GM18867 (cell line): ENCODE data around the gene TMCC1.
"Not testable (repeated sequence)": the region's sequence is repeated elsewhere in the genome, so short reads cannot be mapped to it uniquely, and the experiment has no call there.

Source experiments
- ATAC-seq: cut with Tn5 transposase; IDR thresholded peaks from one replicate; pipeline ENCODE4 v1.9.1; 2021; ENCODE audit warnings: mild to moderate bottlenecking, moderate library complexity; ENCODE audit not compliant: unreplicated experiment

TMCC1 gene

DNA sequence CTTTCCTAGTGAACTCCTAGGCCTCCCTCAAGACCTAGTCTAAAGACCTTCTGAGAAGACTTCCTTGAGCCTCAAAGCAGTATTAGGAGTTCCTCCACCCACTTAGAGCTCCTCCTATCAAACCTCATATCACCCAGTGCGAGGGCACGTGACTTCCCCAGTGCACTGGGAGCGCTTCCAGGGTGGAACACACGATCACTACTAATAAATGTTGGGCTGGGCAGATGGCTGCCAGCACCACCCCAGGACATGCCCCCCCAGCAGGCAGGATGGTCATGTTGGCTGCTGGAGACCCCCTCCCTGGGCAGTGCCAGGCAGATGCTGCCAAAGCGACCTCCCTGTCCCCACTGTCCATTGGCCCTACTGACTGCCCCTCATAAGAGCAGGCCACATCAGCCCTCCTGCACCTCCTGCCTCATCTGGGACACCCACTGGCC lies 278.6 kb downstream of the TMCC1 start:
- ATAC-seq = no peak

DNA sequence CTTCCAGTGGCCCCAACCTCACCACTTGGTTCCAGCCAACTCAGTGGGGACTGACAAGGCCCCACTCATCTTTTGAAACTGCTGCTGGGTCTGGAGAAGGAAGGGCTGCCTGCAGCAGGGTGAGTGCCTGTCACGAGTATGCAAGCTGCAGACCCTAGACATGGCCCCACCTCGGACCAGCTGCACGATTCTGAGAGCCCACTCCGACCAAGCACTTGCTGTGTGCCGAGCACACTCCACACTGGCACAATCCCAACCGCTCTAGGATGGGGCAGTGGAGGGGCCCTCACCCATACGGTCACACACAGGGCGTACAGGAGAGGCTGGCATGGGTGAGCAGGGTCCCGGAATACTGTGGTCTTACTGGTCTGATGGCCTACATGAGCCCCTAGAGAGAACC lies 279.1 kb downstream of the TMCC1 start:
- no peak for ATAC-seq

DNA sequence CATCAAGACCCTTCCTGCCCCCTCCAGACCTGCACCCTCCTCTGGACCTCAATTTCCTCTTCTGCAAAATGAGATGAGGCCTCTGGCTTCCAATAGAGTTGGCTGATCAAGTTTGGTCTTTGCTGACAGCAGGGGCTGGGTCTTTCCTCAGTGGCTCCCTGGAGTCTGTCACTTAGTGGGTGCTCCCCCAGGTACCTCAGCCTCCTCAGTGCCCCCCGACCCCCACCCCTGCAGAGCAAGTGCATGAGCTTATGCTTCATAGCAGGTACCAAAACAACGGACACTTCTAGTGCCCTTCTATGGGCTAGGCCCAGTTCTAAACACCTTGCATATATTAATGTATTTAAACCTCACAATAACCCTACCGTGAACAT lies 280.2 kb downstream of the TMCC1 start:
- ATAC-seq = no peak

DNA sequence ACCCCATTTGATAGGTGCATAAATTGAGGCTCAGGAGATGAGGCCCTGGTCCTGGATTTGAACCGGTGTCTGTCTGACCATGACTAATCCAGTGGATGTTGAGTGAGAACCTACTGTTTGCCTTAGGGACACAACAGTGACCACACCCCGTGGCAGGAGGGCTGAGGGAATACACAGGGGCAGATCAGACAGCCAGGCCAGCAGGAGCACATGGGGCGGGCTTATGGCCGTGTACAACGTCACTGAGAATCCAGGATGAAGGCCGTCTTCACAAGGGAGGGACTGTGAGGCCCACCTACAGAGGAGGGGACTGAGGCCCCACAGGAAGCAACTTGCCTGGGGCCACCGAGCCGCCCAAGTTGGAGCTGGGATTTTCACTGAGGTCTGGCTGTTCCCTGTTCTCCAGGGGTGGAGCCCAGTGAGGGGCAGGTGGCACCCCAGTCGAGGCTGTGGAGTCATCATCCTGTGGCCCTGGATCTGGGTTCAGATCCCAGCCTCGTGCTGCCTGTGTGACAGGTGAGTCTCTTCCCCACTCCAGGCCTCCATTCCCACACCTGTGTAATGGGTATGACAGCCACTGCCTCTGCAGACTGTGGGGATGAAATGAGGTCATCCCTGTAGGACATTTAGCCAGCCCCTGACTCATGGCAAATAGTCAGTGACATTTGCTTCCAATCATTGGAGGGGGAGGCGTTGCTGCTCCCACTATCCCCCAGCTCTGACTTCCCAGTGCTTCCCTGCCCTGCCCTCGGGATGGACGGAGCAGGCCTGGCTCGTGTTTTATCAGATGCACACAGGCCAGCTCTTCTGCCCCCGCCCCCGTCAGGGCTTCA lies 280.8 kb downstream of the TMCC1 start:
- no peak for ATAC-seq

DNA sequence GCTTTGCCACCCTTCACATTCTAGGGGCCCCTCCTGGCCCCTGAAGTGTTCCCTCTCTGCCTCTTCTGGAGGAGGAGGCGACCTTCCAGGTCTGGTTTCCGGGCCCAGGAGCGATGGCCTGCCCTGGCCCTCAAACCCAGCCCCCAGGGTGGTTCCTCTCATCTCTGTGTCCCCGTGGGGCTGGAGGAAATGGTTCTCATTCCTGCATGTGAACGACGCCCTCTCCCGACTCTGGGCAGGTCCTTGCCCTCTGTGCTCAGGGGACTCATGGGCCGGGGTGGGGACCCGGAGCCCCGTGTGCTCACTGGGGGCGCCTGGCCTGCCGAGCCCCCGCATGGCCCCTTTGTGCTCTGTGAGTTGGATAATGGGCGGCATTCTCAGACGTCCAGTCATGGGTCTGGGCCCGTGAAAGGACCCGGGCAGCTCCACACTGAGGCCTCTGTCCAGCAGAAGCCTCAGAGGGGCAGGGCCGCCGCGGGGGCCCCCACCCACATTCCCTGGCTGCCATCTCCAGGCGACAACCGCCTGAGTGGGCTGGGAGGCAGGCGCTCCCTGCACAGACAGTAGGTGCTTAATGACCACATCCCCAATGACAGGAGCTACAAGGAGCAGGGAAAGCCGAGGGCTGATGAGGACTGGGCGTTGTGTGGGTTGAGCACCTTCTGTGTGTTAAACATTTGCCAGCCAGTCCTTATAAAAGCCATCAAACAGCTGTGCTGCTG lies 281.5 kb downstream of the TMCC1 start:
- ATAC-seq = no peak

DNA sequence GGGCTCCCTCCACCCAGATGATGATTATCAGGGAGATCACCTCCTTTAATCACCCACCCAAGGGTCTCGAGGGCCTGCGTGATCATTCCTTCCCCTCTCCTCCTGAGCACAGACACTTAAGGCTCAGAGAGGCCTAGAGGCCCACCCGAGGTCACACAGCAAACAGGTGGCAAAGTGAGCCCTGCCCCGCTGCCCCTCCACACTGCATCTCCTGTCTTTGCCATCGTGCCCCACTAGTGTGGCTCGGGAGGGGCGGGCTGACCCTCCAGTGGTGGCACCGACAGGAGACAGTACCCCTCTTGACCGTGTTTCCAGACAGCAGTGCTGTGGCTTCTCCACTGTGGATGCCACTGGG lies 282.1 kb downstream of the TMCC1 start:
- no peak for ATAC-seq

DNA sequence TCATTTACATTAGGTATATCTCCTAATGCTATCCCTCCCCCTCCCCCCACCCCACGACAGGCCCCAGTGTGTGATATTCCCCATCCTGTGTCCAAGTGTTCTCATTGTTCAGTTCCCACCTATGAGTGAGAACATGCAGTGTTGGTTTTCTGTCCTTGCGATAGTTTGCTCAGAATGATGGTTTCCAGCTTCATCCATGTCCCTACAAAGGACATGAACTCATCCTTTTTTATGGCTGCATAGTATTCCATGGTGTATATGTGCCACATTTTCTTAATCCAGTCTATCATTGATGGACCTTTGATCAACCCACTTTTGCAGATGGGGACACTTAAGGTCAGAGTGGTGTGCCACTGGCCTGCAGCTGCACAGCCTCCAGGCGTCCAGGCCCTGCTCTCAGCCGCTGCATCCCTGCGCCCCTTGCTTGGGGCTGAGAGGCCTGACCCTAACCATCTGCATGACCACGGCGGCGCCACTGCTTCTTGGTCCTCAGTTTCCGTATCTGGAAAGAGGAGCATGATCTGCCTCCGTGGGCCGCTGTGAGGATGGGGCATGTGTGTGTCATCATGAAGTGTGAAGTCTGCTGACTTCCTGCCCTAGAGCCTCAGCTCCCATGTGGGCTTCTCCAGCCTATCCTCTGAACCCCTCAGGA lies 282.6 kb downstream of the TMCC1 start:
- ATAC-seq = not testable (repeated sequence)

DNA sequence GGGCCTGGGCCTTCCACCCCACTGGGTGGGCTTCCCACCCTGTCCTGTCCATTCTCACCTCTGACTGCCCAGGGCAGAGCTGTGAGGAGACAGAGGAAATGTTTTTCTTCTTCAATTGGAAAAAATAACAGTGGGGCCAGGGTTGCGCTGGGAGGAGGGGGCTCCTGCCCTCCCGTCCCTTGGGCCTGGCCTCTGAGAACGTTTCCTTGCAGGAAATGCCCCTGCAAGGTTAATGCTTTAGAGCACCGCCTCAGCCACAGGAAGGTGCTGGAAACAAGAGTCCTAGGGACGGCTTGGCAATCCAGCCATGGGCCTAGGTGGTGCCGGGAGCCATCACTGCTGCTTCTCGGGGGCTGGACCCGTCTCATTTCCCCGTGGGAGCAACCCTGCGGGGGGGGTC lies 283.2 kb downstream of the TMCC1 start:
- no peak for ATAC-seq

DNA sequence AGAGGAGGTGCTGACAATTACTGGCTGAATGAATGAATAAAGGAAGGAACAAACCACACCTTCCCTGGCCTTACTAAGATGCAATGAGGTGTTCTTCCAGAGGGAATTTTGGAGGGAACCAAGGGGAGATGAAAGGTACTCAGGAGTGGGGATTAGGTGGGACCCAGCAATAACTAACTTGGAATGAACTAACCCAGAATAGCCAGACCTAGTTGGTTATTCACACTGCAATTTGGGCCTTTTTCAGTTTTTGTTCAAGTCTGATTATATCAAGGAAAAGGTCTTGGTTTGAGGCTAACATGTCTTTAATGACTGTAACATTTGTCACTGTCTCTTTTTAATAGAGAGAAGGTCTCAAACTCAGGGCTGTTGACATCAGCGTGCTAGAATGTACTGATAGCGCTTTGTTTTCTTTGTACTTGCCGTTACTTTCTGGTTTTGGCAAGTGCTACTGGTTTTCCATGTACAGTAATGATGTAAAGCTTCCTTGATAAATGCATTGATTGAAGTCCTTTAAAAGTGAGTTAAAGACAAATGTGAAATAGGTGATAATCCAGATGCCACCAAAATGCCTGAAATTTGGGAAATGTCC lies 283.8 kb downstream of the TMCC1 start:
- no peak for ATAC-seq

DNA sequence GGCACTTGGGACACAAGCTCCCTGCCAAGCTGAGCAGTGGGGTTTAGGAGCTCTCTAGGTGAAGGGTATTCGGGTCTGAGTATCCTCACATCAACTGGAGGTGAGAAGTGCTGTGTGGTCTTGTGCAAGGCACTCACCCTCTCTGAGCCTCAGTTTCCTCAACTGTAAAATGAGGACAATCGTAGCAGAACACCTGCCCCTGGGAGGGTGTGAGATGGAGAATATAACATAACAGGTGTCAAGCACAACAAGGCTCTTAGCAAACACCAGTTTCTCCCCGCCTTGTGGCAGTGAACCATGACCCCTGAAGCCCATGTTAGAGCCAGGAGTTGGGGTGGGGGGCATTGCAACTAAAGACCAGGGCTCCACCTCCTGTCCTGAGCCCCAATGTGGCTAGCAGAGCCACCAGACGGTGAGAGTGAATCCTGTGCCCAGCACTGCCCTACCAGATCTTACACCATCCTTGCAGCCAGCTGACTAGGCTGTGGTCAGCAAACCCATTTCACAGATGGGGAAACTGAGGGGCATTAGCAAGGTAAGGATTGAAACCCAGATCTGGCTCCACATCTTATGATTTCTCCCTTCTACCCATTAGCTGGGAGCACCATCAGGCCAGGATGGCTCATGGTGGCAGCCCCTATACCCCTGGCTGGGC lies 284.4 kb downstream of the TMCC1 start:
- ATAC-seq = no peak

DNA sequence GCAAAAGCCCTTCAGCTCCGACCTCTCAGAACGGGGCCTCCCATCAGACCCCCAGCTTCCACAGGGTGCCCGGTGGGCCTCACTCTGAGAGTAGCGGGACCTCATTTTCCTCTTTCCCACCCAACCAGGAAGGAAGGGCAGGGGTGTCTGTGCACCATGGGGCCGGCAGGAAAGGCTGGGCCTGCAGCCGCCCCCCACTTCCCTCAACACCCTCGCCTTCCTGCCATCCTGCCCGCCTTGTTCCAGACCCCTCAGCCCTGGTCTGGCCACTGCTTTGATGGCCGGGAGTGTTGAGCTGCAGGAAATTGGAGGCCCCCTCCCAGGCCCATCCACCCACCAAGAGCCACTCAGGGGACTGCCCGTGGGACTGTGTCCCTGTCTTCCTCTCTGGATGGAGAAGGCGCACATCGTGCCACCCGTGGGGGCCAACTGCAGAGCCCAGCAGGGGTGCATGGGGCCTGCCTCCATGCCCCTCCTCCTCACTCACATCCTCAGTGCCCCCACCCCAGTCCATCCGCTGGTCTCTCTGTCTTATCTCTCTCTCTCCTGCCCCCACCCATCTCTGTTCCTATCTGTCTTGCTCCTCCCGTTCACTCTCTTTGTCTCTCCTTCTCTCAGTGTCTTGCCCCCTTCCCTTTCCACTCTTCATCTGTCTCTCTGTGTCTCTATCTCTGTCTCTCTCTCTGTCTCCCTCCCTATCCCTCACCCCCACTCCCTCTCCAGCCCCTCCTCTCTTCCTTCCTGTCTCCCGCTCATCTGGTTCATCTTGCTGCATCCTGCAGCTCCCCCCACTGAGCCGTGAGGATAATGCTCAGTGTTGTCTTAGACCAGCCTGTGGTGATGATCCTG lies 285.2 kb downstream of the TMCC1 start:
- no peak for ATAC-seq

DNA sequence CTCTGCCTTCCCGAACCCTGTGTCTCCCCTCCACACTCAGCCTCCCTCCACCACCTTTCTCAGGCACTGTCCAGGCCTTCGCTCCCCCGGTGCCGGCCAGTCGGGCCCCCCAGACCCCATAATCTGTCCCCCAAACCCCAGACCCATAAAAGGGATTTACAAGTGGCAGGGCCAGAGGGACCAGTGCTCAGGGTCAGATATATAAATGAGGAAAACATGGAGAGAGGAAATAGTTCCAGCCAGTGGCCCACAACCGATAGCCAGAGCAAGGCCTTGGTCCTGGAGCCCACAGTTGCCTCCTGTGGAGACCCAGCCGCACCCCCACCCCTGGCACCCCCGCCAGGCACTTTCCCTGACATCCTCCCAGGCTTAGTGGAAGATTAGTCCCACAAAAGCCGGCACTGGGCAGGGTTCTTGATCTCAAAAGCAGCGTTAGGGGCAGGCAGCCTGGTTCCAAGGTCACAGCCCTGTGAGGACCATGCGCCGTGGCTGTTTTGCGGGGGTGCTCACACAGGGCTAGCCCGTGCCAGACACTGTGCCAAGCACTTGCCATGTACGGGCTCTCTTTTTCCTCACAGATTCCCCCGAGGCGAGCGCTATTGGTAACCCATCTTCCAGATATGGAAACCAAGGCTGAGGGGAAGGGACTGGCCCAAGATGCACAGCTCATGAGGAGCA lies 286.0 kb downstream of the TMCC1 start:
- ATAC-seq = no peak

DNA sequence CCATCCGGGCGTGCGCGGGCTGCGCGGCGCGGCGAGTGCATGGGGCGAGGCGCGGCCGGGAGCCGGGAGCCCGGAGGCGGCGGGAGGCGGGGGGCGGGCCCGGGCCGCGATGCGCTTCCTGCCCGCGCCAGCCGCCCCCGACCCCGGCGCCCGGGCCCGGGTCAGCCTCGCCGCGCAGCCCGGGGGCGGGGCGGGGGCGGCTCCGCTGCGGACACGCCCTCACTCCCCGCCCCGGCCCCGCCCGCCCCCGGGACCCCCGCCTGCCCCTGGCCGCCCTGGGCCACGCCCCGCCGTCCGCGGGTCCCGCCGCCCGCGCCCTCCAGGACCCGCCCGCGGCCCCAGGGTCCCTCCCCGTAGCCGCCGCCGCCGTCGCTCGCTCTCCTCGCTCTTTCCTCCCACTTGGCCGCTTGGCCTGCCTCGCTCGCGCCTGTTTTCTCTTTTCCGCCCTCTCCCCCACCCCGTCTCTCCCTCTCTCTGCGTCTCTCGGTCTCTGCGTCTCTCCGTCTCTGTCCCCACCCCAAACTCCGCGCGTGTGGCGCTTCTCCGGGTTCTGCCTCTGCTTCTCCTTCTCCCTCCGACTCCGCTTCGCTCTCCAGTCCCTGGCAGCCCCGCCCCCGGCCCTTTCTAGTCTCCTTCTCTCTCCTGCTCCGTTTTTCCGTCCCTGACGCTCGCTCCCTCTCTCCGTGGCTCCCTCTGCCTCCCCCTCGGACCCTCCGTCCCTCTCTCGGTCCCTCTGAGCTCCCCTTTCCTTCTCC lies 286.7 kb downstream of the TMCC1 start, which contains the start of gene PLXND1:
PLXND1 (minus strand) TSS at position 41 of the 755 bp plus-strand sequence; CDS start at position 4, 37 bp downstream.
- ATAC-seq = no peak

DNA sequence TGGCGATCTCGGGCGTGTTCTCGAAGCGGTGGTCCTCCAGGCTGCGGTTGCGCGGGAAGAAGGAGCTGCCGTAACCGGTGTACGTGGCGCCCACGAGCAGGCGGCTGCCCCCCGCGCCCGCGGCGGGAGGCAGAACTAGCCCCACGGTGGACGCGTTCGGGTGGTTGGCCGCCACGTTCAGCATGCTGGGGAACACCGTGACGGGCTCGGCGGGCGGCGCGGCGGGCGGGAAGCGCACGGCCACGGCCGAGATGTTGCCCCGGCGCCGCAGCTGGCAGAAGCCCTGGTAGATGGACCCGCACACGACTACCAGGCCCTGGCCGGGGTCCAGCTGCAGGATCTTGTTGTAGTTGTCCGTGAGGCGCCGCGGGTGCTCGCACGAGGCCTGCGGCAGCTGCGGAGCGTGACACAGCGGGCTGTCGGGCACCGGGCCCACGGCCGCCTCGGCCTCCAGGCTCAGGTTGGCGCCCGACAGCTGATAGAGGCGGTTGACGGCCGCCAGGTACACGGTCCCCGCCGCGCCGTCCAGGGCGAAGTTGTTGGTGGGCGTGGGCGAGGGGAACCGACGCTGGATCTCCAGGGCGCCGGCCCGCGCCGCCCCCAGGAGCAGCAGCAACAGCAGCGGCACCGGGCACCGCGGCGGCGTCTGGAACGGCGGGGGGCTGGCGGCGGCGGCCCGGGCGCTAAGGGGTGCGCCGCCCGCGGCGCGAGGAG lies 287.4 kb downstream of the TMCC1 start:
- ATAC-seq = no peak

DNA sequence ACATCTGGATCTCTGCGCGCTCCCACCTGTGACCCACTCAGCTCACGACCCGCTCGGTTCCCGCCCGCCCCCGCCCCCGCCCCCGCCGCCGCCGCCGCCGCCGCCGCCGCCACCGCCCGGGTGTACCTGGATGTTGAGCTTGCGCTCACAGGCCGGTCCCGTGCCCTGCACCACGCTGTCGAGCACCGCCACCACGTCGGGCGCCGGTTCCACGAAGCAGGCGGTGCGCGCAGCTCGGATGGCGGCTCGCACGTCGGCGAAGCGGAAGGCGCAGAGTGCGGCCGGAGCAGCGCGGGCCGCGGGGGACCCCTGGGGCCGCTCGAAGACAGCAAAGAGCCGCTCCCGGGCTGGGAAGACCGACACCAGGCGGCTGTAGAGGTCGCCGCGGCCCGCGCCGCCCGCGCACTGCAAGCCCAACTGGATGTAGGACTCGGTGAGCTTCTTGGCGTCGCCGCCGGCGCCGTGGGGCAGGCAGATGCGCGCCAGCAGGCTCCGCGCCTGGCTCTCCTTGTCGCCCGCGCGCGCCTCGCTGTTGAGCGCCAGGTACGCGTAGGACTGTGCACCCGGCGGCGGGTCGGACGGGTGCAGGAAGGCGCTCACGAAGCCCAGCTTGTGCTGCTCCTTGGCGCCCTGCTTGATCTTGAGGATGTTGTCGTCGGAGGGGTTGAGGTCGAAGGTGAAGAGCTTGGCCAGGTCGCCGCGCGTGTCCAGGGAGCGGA lies 288.1 kb downstream of the TMCC1 start:
- no peak for ATAC-seq

DNA sequence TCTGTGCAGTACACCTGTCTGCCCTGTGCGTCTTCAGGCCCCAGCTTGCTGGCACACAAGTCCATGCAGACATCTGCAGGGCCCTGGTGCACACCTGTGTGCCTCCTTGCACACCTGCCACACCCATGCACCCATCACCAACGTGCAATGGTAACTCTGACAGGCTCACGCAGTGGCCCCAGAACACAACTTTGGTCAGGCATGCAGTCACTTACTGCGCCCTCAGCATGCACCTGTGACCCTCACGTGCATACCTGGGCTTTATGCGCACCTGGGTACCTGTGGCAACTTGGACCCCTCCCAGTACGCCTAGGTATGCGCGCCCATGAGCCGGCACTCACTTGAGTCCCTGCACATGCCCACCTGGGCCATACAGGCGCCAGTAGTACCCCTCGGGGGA lies 288.7 kb downstream of the TMCC1 start:
- no peak for ATAC-seq

DNA sequence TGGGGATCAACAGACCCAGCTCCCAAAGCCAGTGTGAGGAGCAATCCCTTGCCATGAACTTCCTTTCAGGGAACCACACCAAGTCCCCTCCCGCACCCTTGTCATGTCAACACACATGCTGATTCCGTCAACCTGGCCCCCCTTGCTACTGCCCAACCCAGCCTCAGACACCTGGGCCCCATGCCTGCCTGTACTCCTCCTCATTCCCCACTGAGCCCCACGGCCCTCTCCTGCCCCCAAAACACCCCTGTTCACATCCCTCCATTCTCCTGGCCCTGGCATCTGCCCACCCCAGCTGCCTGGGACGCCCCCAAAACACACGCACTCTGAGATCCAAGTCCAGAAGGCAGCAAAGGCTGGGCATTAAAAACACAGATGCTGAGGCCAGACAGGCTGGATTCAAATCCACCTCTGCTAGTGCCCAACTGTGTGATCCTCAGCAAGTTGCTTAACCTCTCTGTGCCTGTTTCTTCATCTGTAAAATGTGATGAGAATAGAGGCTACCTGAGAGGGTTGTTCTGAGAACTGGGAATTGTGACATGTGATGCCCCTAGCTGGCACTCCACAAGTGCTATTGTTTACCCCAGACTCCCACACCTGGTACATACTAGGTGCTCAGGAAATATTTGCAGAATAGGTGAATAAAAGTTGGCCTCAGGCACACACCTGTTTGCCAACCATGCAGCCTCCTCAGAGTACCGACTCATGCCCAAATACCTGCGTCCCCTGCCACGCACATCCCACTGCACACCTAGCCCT lies 289.3 kb downstream of the TMCC1 start:
- ATAC-seq = no peak
